Brain microvascular endothelial cell (primary cell): ENCODE measurements around the gene KCNK5.

ENCODE experiments used
- DNase-seq: peaks from one replicate; pipeline ENCODE4 v3.0.0-alpha.2; 2020
- H3K27ac ChIP-seq: fragments of 250-450 bp; sonication (Bioruptor Pico); 2 replicates; pipeline ENCODE4 v1.5.1; 2020; ENCODE audit warnings: mild to moderate bottlenecking, moderate library complexity
- H3K27me3 ChIP-seq: fragments of 250-450 bp; sonication (Bioruptor Pico); replicated peaks from 2 replicates; pipeline ENCODE4 v1.5.1; 2020; ENCODE audit warnings: mild to moderate bottlenecking
- H3K36me3 ChIP-seq: fragments of 250-450 bp; sonication (Bioruptor Pico); replicated peaks from 2 replicates; pipeline ENCODE4 v1.5.1; 2020; ENCODE audit warnings: mild to moderate bottlenecking
- H3K4me3 ChIP-seq: 2 replicates; pipeline ENCODE4 v1.5.1; 2011; ENCODE audit warnings: low read depth, mild to moderate bottlenecking, control low read depth, low read length, moderate library complexity
- CTCF ChIP-seq: IDR thresholded peaks from 2 replicates; pipeline ENCODE4 v1.5.1; 2011; ENCODE audit warnings: low read depth, mild to moderate bottlenecking, moderate library complexity, low read length, control low read depth, inconsistent platforms; ENCODE audit errors: missing control alignments
- in situ Hi-C: cut with HindIII; loops from 2 replicates; pipeline ENCODE4 v1.10.0; 2017; ENCODE audit warnings: low sequenced_read_pairs, low pct_ligation_motif_present

KCNK5 gene

DNA sequence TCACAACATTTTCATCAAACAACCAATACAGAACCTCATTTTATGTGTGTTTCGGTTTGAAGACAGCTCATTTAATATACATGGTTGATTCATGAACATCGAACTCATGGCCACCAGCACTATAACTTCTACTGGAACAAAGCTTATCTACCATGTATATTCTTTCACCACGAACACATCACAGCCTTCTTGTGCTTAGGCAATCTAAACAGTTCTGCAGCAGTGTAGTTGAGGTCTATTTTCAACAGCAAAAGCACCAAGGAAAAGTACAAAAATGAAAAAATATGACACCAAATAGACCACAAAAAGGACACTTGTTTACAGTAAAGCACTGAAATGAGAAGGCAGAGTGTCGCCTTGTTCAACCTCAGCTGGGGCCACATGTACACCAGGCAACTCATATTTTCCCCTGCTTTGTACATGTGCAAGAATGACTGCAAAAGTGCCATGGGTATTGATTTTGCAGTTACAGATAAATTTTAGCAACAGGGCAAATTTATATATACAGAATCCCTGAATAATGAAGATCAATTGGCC is 25.8 kb upstream of the KCNK5 start:
- in situ Hi-C loops = no loop called here
- DNase-seq = no peak
- H3K36me3 ChIP-seq = no peaks in the 10 kb centered on the region
- H3K27ac ChIP-seq = no peak overlapping the region
- H3K27me3 ChIP-seq = no peaks in the 10 kb centered on the region
- no peak overlapping the region for H3K4me3 ChIP-seq
- TF ChIP-seq CTCF = no peak

DNA sequence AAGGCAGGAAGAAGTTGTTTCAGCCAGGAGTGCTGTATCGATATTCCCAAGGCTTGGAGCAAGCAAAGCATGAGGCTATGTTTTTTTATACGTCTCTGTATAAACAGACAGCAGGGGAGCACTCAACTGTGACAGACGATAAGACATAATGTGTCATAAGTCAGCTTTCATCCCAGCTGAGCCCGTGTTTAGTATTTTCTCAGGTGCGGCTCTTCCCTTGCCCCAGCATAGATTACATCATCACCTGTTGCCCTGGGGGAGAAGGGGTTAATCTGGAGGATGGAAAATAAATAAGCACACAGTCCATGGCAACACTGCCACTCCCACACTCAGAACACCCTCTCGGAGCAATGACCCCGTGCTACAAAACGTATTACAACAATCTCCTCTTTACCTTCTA is 22.1 kb upstream of the KCNK5 start:
- in situ Hi-C loops = no loop called here
- DNase-seq = no peak
- no peak for TF ChIP-seq CTCF
- no peak overlapping the region for H3K4me3 ChIP-seq
- no peak overlapping the region for H3K27ac ChIP-seq
- H3K36me3 ChIP-seq = no peaks in the 10 kb centered on the region
- no peaks in the 10 kb centered on the region for H3K27me3 ChIP-seq

DNA sequence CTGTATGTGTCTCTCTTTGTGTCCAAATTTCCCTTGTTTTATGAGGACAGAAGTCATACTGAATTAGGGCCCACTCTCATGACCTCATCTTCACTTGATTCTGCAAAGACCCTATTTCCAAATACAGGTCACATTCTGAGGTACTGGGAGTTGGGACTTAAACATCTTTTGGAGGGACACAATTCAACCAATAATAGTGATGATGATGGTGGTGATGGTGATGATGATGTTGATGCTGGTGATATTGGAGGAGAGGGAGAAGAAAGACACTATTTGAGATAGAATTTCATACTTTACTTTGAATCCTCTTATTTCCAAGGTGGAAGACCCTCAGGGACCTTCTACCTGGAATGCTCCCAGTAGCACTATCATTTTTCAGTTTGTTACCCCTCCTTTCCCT is 21.2 kb upstream of the KCNK5 start:
- in situ Hi-C loops = no loop called here
- Histone ChIP-seq H3K27ac (no peak overlapping the region), H3K36me3 (no peaks in the 10 kb centered on the region), H3K27me3 (no peaks in the 10 kb centered on the region), H3K4me3 (no peak overlapping the region)
- TF ChIP-seq CTCF = no peak
- no peak for DNase-seq

DNA sequence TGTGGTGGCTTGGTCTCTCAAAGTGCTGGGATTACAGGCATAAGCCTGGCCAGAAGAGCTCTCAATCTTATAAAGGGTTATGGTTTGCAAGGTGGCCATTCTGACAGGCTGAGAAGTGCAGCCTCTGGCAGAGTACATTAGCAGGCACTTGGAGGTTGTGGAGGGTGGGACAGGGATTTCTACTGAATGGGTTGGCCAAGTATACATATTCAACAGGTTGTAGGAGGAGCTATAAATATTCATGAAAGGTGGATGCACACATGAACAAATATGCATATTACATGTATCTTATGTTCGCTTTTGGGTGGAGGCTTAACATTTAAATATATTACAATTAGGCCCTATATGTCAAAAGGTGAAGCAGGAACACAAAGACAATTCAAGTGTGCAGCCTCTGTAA is 20.0 kb upstream of the KCNK5 start:
- in situ Hi-C loops = no loop called here
- no peaks in the 10 kb centered on the region for H3K27me3 ChIP-seq
- TF ChIP-seq CTCF = no peak
- no peak overlapping the region for H3K4me3 ChIP-seq
- H3K36me3 ChIP-seq = no peaks in the 10 kb centered on the region
- no peak for DNase-seq
- H3K27ac ChIP-seq = no peak overlapping the region

DNA sequence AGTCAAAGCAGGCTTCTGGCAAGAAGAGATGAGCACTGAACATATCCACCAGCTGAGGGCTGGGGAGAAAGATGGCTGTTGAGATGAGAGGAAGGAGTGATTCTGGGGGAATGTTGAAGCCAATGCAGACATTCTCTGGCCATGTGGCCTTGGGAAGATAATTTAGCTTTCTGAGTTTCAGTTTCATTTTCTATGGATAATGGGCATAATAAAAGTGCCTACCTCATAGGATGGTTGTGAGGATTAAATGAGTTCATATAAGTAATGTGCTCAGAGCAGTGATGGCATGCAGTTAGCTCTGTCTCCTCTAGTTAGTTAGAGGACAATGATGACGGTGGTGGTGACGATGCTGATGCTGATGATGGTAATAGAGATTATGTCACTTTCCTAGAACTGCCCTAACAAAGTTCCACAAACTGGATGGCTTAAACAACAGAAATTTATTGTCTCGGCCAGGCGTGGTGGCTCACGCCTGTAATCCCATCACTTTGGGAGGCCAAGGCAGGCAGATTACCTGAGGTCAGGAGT is 18.5 kb upstream of the KCNK5 start:
- Histone ChIP-seq H3K4me3 (no peak overlapping the region), H3K27me3 (no peaks in the 10 kb centered on the region), H3K36me3 (no peaks in the 10 kb centered on the region), H3K27ac (no peak overlapping the region)
- TF ChIP-seq CTCF = no peak
- in situ Hi-C loops = no loop called here
- DNase-seq = no peak

DNA sequence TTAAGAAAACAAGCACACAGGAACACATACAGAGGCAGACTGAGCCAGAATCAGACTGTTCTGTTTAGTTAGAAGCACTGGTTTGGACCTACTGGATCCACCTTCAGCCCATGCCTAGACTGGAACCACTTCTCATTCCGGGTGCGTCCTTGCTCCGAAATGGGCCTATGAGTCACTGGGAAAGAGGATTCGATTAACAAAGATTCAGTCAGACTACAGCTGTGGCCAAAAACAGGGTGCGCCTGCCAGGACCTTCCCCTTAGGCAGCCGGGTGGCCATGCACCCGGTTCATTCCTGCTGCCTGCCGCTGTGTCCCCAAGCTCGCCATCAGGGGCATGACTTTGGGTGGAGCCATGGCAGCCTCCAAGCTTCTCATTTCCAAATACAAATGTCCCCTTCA is 14.5 kb upstream of the KCNK5 start:
- in situ Hi-C loops = no loop called here
- H3K27ac ChIP-seq = no peak overlapping the region

More for the DNA sequence above, 14.5 kb upstream of the KCNK5 start:
- no peak for TF ChIP-seq CTCF
- DNase-seq = no peak
- Histone ChIP-seq H3K4me3 (no peak overlapping the region), H3K27me3 (no peaks in the 10 kb centered on the region), H3K36me3 (no peaks in the 10 kb centered on the region)
